Body of pancreas (tissue), 4 donors: Measurements from ENCODE around the gene TENM4. TPM values are rescaled to one million over a fixed set of nuclear protein-coding genes. Genes with fewer than 3 reads are reported as not detected.

Experiments used
- ATAC-seq: fragments of 150-250 bp; one replicate; pipeline ENCODE4 v1.9.1; 2016
- DNase-seq, 4 donors: peaks; one replicate each; pipeline ENCODE4 v3.0.0-alpha.2; 2019
- H3K27ac ChIP-seq, 4 donors: fragments of 200-600 bp; sonication (generic); 1 replicate in 3 of 4; 2 replicates in 1 of 4; pipeline versions ENCODE4 v1.5.1 to v1.6.1; 2016 to 2019; ENCODE audit warnings: mild to moderate bottlenecking in 1 of 4, mixed read lengths in 1 of 4, moderate library complexity in 1 of 4
- H3K27me3 ChIP-seq, 2 donors: fragments of 200-600 bp; sonication (generic); one replicate each; pipeline ENCODE4 v1.6.0; 2016; ENCODE audit warnings: mild to moderate bottlenecking in 1 of 2
- H3K36me3 ChIP-seq, 2 donors: fragments of 200-600 bp; sonication (generic); replicated peaks in 1 of 2; 2 replicates each; pipeline ENCODE4 v1.5.1; 2016; ENCODE audit warnings: low read depth in 2 of 2; ENCODE audit not compliant: insufficient read depth in 1 of 2
- H3K4me1 ChIP-seq: fragments of 200-600 bp; sonication (generic); one replicate; pipeline ENCODE4 v1.6.0; 2016
- H3K4me3 ChIP-seq, 2 donors: fragments of 200-600 bp; sonication (generic); 1 replicate in 1 of 2; 2 replicates in 1 of 2; pipeline ENCODE4 v1.5.1; 2016 to 2019
- H3K9me3 ChIP-seq, 3 donors: fragments of 200-600 bp; sonication (generic); 1 replicate in 2 of 3; 2 replicates in 1 of 3; pipeline ENCODE4 v1.5.1; 2016
- POLR2A ChIP-seq, 3 donors: fragments of 450-650 bp; IDR thresholded peaks; one replicate each; pipeline ENCODE4 v1.6.1; 2016; ENCODE audit warnings: antibody characterized with exemption in 3 of 3, mild to moderate bottlenecking in 2 of 3
- WGBS, 2 donors: methylation state at CpG; one replicate each; pipeline ENCODE4 v1.1.5; 2017; 5-methylcytosine and 5-hydroxymethylcytosine counted together
- intact Hi-C: fragments of 100-400 bp; cut with DNase I; formaldehyde crosslinking; loops from one replicate; pipeline ENCODE4 v1.15.1; 2023
- total RNA-seq, 2 donors: library from RNA; depleted of rRNA; stranded (reverse); fragments of >200 nt; gene quantifications; one replicate each; pipeline ENCODE4 v1.1.0, GENCODE V29; 2016
- TF ChIP-seq, protein P1 (sequence below), 7 experiments: fragments of 450-650 bp in 4 of 7; fragments of 200-600 bp in 3 of 7; sonication (generic) in 3 of 7; IDR thresholded peaks; one replicate each; pipeline ENCODE4 v1.5.1; 2016 to 2019; ENCODE audit warnings: antibody characterized with exemption in 7 of 7

Gene TENM4
- total RNA-seq, 2 donors from 2014 or later = 0.78 to 6.6 TPM

DNA sequence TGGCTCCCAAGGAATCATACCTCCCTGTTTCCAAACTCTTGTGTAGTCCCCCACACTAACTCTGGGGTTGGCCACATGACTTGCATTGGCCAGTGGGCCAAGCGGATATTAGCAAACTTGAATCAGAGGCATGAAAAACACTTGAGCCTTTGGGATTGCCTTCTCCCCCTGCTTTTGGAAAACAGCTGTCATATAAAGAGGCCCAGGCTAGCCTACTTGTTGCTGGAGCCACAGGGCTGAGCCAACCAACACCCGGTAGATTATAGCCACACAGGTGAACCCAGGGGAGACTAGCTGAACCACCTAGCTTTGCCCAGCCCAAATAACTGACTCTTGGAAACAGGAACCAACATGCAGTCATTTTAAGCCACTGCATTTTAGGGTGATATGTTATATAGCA, 354.8 kb downstream of the TENM4 start:
- H3K9me3 ChIP-seq = no peaks in the 10 kb centered on the region
- DNase-seq (no peak), ATAC-seq (no peak)
- WGBS, 2 donors = 83% methylated on average over 2 of the region's 2 CpGs
- peak overlapping the region in 3 of 4 donors; percentile 64 to 86 (median 82) for H3K27ac ChIP-seq
- H3K27me3 ChIP-seq = no peaks in the 10 kb centered on the region
- no peak overlapping the region for H3K4me3 ChIP-seq
- no peaks in the 10 kb centered on the region for H3K36me3 ChIP-seq
- H3K4me1 ChIP-seq = peaks cover 54% of the 10 kb centered on the region
- intact Hi-C loops = no loop called here
- no peak for TF ChIP-seq POLR2A (IDR thresholded peaks at IDR 0.05)
- TF ChIP-seq, protein P1, sequence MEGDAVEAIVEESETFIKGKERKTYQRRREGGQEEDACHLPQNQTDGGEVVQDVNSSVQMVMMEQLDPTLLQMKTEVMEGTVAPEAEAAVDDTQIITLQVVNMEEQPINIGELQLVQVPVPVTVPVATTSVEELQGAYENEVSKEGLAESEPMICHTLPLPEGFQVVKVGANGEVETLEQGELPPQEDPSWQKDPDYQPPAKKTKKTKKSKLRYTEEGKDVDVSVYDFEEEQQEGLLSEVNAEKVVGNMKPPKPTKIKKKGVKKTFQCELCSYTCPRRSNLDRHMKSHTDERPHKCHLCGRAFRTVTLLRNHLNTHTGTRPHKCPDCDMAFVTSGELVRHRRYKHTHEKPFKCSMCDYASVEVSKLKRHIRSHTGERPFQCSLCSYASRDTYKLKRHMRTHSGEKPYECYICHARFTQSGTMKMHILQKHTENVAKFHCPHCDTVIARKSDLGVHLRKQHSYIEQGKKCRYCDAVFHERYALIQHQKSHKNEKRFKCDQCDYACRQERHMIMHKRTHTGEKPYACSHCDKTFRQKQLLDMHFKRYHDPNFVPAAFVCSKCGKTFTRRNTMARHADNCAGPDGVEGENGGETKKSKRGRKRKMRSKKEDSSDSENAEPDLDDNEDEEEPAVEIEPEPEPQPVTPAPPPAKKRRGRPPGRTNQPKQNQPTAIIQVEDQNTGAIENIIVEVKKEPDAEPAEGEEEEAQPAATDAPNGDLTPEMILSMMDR (IDR thresholded peaks at IDR 0.05) = no peak

DNA sequence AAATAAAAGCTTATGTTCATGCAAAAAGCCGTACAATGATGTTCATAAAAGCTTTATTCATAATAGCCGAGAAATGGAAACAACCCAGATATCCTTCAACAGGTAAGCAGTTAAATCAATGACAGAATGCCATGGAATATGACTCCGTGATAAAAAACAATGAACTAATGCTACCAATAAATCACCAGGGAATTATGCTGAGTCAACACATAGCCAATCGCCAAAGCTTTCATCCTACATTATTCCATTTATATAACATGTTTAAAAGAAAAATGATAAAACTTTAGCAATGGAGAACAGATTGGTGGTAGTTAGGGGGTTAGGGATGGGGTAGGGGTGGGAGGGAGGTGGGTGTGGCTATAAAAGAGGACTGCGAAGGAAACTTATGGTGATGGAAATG, 356.4 kb downstream of the TENM4 start:
- intact Hi-C loops = no loop called here
- H3K4me3 ChIP-seq = no peak overlapping the region
- H3K27ac ChIP-seq = peak overlapping the region in 2 of 4 donors; percentile 10 to 54
- no peak for TF ChIP-seq POLR2A (IDR thresholded peaks at IDR 0.05)
- TF ChIP-seq, protein P1 (IDR thresholded peaks at IDR 0.05) = no peak
- peaks cover 48% of the 10 kb centered on the region for H3K4me1 ChIP-seq
- H3K36me3 ChIP-seq = no peaks in the 10 kb centered on the region
- WGBS, 2 donors = 60 to 65% methylated on average over 5 of the region's 5 CpGs
- H3K27me3 ChIP-seq = no peaks in the 10 kb centered on the region
- no peak for DNase-seq
- no peak for ATAC-seq
- H3K9me3 ChIP-seq = no peaks in the 10 kb centered on the region

DNA sequence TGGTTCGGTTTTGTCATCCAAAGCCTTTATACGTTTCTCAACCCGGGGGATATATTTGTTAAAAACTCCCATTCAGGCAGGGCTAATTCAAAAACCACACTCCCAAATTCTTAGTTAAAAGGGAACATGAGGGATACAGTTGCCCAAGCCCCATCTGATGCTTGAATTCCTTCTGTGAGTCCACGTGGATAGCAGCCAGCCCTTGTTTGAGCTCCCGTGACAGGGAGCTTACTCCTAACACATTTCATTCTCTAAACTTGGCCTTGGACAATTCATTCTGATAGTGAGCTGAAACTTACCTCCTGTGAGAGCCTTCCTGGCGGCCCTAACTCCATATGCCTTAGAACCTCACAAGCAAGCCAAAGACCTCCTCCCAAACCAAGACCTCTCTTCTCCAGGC, 357.5 kb downstream of the TENM4 start:
- WGBS, 2 donors = 47 to 51% methylated on average over 6 of the region's 6 CpGs
- H3K27ac ChIP-seq = peak overlapping the region in 3 of 4 donors; percentile 5 to 54 (median 38)
- TF ChIP-seq, protein P1 (IDR thresholded peaks at IDR 0.05) = no peak
- no peak for TF ChIP-seq POLR2A (IDR thresholded peaks at IDR 0.05)
- H3K4me3 ChIP-seq = no peak overlapping the region
- ATAC-seq = no peak
- intact Hi-C loops = no loop called here
- H3K27me3 ChIP-seq = no peaks in the 10 kb centered on the region
- H3K9me3 ChIP-seq = no peaks in the 10 kb centered on the region
- no peaks in the 10 kb centered on the region for H3K36me3 ChIP-seq
- peaks cover 37% of the 10 kb centered on the region for H3K4me1 ChIP-seq
- DNase-seq = no peak

DNA sequence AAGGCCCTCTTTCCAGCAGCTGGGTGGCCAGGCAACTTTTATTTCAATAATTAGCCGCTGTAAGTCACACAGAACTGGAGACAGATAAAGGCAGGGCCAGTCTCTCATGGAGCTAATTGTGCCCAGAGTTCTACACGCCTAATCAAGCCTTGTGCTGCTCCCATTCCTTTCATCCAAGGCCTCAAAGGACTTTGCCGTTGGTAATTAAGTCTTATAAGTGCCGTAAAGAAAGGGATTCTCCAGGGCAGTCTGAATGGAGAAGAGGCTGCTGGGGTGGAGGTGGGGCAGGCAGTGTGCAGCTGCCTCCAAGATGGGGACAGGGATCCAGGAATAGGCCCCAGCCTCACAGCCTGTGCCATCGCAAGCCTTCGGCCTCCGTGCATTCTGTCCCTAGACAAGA, 357.9 kb downstream of the TENM4 start:
- Histone ChIP-seq H3K36me3 (no peaks in the 10 kb centered on the region), H3K4me3 (no peak overlapping the region), H3K27ac (peak overlapping the region in 2 of 4 donors; percentile 38 to 54), H3K9me3 (no peaks in the 10 kb centered on the region), H3K27me3 (no peaks in the 10 kb centered on the region), H3K4me1 (peaks cover 33% of the 10 kb centered on the region)
- no peak for ATAC-seq
- WGBS, 2 donors = 75 to 76% methylated on average over 6 to 7 of the region's 7 CpGs
- DNase-seq = no peak
- intact Hi-C loops = no loop called here
- TF ChIP-seq, protein P1 (IDR thresholded peaks at IDR 0.05) = no peak
- TF ChIP-seq POLR2A (IDR thresholded peaks at IDR 0.05) = no peak

DNA sequence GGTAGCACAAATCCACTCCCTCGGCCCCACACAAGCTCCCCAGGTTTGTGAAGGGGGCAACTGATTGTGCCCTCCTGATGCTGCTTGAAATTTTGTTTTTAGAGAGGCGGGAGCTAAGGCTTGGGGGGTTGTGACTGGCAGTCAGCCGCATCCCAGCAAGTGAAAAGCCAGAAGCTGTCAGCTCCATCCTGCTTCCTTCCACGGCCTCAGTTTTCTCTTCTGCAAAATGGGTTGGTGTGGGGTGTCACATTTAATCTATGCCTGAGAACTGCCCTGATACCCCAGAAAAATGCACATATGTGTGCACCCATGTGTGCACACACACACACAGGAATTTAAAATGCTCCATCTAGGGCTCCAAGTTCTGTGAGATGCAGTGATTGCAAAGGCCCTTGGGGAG, 358.6 kb downstream of the TENM4 start:
- H3K27me3 ChIP-seq = no peaks in the 10 kb centered on the region
- no peak for ATAC-seq
- WGBS, 2 donors = 74 to 87% methylated on average over 4 of the region's 4 CpGs

More for the DNA sequence above, 358.6 kb downstream of the TENM4 start:
- H3K27ac ChIP-seq = peak overlapping the region in 2 of 4 donors; percentile 54 to 63
- no peak for DNase-seq
- H3K9me3 ChIP-seq = no peaks in the 10 kb centered on the region
- TF ChIP-seq, protein P1 (IDR thresholded peaks at IDR 0.05) = no peak
- no peak for TF ChIP-seq POLR2A (IDR thresholded peaks at IDR 0.05)
- intact Hi-C loops = no loop called here
- peaks cover 27% of the 10 kb centered on the region for H3K4me1 ChIP-seq
- H3K36me3 ChIP-seq = no peaks in the 10 kb centered on the region
- H3K4me3 ChIP-seq = no peak overlapping the region
